PC-9 (cell line): ENCODE data around the gene COL24A1. TPM values are rescaled to one million over a fixed set of nuclear protein-coding genes. Genes with fewer than 3 reads are reported as not detected.

ENCODE experiments used
- BruUV-seq: library from RNA; stranded (reverse); fragments of 400-500 nt; replicated peaks from 2 replicates; lab custom pipeline; 2021; lab: Mats Ljungman, UMichigan
- CTCF ChIA-PET: fragments of 300-600 bp; sonication (Branson Sonifier 250); formaldehyde crosslinking; loops from one replicate; lab custom pipeline; 2022; ENCODE audit warnings: antibody characterized with exemption; lab: Charles Lee
- POLR2A ChIA-PET: fragments of 300-600 bp; sonication (Branson Sonifier 250); formaldehyde crosslinking; loops from one replicate; lab custom pipeline; 2022; ENCODE audit warnings: antibody characterized with exemption; ENCODE audit not compliant: unreplicated experiment; lab: Charles Lee
- DNase-seq, 2 experiments: peaks; one replicate each; pipeline versions ENCODE4 v3.0.0 to v3.0.0-alpha.2; 2015 to 2022; ENCODE audit warnings: mixed read lengths in 1 of 2
- H2AFZ ChIP-seq: fragments of 200-600 bp; sonication (generic); 2 replicates; pipeline ENCODE4 v1.8.1; 2017; ENCODE audit warnings: antibody characterized with exemption
- H3F3A ChIP-seq: fragments of 200-600 bp; sonication (generic); 2 replicates; pipeline ENCODE4 v1.8.1; 2017; ENCODE audit warnings: antibody characterized with exemption, mild to moderate bottlenecking, low read depth; ENCODE audit not compliant: insufficient read depth
- H3K27ac ChIP-seq: fragments of 200-600 bp; sonication (generic); 2 replicates; pipeline ENCODE4 v1.6.1; 2016; ENCODE audit warnings: mixed run types
- H3K27me3 ChIP-seq: fragments of 200-600 bp; sonication (generic); 2 replicates; pipeline ENCODE4 v1.6.1; 2016; ENCODE audit warnings: low read depth, mixed run types; ENCODE audit not compliant: insufficient read depth
- H3K36me3 ChIP-seq: fragments of 200-600 bp; sonication (generic); 2 replicates; pipeline ENCODE4 v1.6.1; 2016; ENCODE audit warnings: low read depth, mixed run types
- H3K4me1 ChIP-seq: fragments of 200-600 bp; sonication (generic); replicated peaks from 2 replicates; pipeline ENCODE4 v1.6.1; 2016; ENCODE audit warnings: mixed run types; ENCODE audit not compliant: insufficient read depth
- H3K4me2 ChIP-seq: fragments of 200-600 bp; sonication (generic); 2 replicates; pipeline ENCODE4 v1.6.1; 2017; ENCODE audit warnings: mixed run types
- H3K4me3 ChIP-seq: fragments of 200-600 bp; sonication (generic); 2 replicates; pipeline ENCODE4 v1.6.1; 2016; ENCODE audit warnings: mixed run types
- H3K79me2 ChIP-seq: fragments of 200-600 bp; sonication (generic); 2 replicates; pipeline ENCODE4 v1.6.1; 2017; ENCODE audit warnings: low read depth, mixed run types
- H3K9me2 ChIP-seq: fragments of 200-600 bp; sonication (generic); 2 replicates; pipeline ENCODE4 v1.8.1; 2017; ENCODE audit warnings: mild to moderate bottlenecking; ENCODE audit not compliant: insufficient read depth
- H3K9me3 ChIP-seq: fragments of 200-600 bp; sonication (generic); 2 replicates; pipeline ENCODE4 v1.8.1; 2016; ENCODE audit warnings: low read depth; ENCODE audit not compliant: insufficient read depth
- H4K20me1 ChIP-seq: fragments of 200-600 bp; sonication (generic); 2 replicates; pipeline ENCODE4 v1.8.1; 2017; ENCODE audit not compliant: insufficient read depth
- EZH2 ChIP-seq: fragments of 200-600 bp; sonication (generic); IDR thresholded peaks from 2 replicates; pipeline ENCODE4 v1.8.0; 2017; ENCODE audit warnings: antibody characterized with exemption, low read depth
- intact Hi-C: fragments of 100-400 bp; cut with micrococcal nuclease; formaldehyde crosslinking; loops from one replicate; pipeline ENCODE4 v1.10.0; 2022; ENCODE audit not compliant: unreplicated experiment
- total RNA-seq: library from RNA; stranded (reverse); gene quantifications from 2 replicates; pipeline ENCODE4 v1.2.3, GENCODE V29; 2021
- TF ChIP-seq, protein P1 (sequence below): fragments of 200-600 bp; sonication (generic); conservative IDR thresholded peaks from 2 replicates; pipeline ENCODE4 v1.6.1; 2017; ENCODE audit warnings: mixed run types, antibody characterized with exemption, mild to moderate bottlenecking, moderate library complexity

The COL24A1 gene
- total RNA-seq, 1 experiment from 2014 or later = 0.15 TPM

DNA sequence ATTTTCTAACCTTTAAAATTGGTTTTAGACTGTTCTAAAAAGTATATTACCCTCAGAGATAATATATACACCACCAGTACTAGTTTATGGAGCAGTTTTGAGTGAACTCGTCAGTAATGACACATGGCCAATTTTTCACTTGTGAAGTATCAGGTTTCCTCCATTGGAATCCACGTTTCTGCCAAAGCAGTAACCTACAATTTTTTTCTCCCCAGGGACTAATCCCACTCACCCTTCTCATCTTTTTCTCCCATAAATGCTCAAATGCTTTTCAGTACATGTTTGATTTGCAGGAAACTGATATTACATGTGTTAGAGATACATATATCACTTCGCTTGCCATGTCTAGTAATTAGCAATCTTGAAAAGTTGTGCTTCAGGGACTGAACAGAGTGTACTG is 94.1 kb downstream of the COL24A1 start:
- no peak overlapping the region for H3K4me2 ChIP-seq
- H3K36me3 ChIP-seq = no peaks in the 10 kb centered on the region
- ChIA-PET CTCF (no interaction called here), POLR2A (interaction anchor here (0.6 kb wide), 1 partner anchor 759 kb away, joined by 13 read pairs; no protein-coding TSS in a partner anchor)
- H3K9me3 ChIP-seq = no peaks in the 10 kb centered on the region
- no peak overlapping the region for H2AFZ ChIP-seq
- DNase-seq = no peak
- no peak overlapping the region for H3K27ac ChIP-seq
- H4K20me1 ChIP-seq = no peaks in the 10 kb centered on the region
- intact Hi-C loops = no loop called here
- no peak for TF ChIP-seq EZH2
- TF ChIP-seq, protein P1, sequence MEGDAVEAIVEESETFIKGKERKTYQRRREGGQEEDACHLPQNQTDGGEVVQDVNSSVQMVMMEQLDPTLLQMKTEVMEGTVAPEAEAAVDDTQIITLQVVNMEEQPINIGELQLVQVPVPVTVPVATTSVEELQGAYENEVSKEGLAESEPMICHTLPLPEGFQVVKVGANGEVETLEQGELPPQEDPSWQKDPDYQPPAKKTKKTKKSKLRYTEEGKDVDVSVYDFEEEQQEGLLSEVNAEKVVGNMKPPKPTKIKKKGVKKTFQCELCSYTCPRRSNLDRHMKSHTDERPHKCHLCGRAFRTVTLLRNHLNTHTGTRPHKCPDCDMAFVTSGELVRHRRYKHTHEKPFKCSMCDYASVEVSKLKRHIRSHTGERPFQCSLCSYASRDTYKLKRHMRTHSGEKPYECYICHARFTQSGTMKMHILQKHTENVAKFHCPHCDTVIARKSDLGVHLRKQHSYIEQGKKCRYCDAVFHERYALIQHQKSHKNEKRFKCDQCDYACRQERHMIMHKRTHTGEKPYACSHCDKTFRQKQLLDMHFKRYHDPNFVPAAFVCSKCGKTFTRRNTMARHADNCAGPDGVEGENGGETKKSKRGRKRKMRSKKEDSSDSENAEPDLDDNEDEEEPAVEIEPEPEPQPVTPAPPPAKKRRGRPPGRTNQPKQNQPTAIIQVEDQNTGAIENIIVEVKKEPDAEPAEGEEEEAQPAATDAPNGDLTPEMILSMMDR = no peak
- no peak overlapping the region for H3K4me3 ChIP-seq
- no peaks in the 10 kb centered on the region for H3K27me3 ChIP-seq
- no peaks in the 10 kb centered on the region for H3K79me2 ChIP-seq
- no peaks in the 10 kb centered on the region for H3K9me2 ChIP-seq
- no TSS peak for BruUV-seq
- H3F3A ChIP-seq = no peaks in the 10 kb centered on the region
- H3K4me1 ChIP-seq = no peaks in the 10 kb centered on the region

DNA sequence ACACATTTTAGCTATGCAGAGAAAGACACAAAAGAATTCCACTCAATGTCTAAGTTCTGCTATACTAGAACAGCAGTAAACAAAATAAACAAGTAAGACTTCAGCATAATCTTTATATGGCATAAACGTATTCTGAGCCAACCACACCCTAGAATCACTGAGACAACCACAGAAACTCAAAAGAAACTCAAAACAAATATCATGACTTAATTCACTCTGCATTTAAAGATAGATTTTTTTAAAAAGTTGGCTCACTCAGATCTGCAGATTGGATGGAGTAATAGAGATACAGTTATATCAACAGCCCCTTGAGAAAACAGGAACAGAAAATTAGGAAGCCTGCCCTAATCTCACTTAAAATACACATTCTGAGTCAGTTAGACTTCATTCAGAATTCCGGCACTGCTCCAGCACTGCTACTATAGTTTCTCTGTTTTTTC is 95.0 kb downstream of the COL24A1 start:
- Histone ChIP-seq H4K20me1 (no peaks in the 10 kb centered on the region), H3K79me2 (no peaks in the 10 kb centered on the region), H3K4me2 (no peak overlapping the region), H3K4me1 (no peaks in the 10 kb centered on the region), H3K27ac (no peak overlapping the region), H3K9me2 (no peaks in the 10 kb centered on the region), H3K9me3 (no peaks in the 10 kb centered on the region), H3K4me3 (no peak overlapping the region), H3F3A (no peaks in the 10 kb centered on the region), H3K27me3 (no peaks in the 10 kb centered on the region), H2AFZ (peak overlapping the region; percentile 25; the same call in 1 of the 2 replicates), H3K36me3 (no peaks in the 10 kb centered on the region)
- TF ChIP-seq, protein P1 = no peak
- no peak for TF ChIP-seq EZH2
- POLR2A ChIA-PET = interaction anchor here (0.6 kb wide), 1 partner anchor 758 kb away, joined by 13 read pairs; no protein-coding TSS in a partner anchor
- intact Hi-C loops = no loop called here
- DNase-seq = no peak
- CTCF ChIA-PET = no interaction called here
- BruUV-seq = no TSS peak

GRCh38 chr1:86054396-86054795 is 102.2 kb downstream of the COL24A1 start:
- Histone ChIP-seq H3K27ac (no peak overlapping the region), H3K4me1 (no peaks in the 10 kb centered on the region), H4K20me1 (no peaks in the 10 kb centered on the region), H3K4me2 (no peak overlapping the region), H2AFZ (no peak overlapping the region), H3K79me2 (no peaks in the 10 kb centered on the region), H3F3A (no peaks in the 10 kb centered on the region), H3K9me2 (no peaks in the 10 kb centered on the region), H3K9me3 (no peaks in the 10 kb centered on the region; the same call in 1 of the 2 replicates), H3K36me3 (no peaks in the 10 kb centered on the region), H3K27me3 (no peaks in the 10 kb centered on the region), H3K4me3 (no peak overlapping the region)
- no TSS peak for BruUV-seq
- intact Hi-C loops = no loop called here
- TF ChIP-seq EZH2 = no peak
- TF ChIP-seq, protein P1 = no peak
- CTCF ChIA-PET = no interaction called here
- POLR2A ChIA-PET = no interaction called here
- no peak for DNase-seq
